GM12892 (cell line): ENCODE data around the gene PPP1R13B.

Experiments used
- POLR2A ChIP-seq: IDR thresholded peaks from 2 replicates; pipeline ENCODE4 v1.6.1; 2011; ENCODE audit warnings: low read depth, low read length, control low read depth
- POLR2AphosphoS5 ChIP-seq: IDR thresholded peaks from 2 replicates; pipeline ENCODE4 v1.6.1; 2011; ENCODE audit warnings: low read depth, low read length, control low read depth
- TAF1 ChIP-seq: IDR thresholded peaks from 2 replicates; pipeline ENCODE4 v1.6.1; 2011; ENCODE audit warnings: low read depth, mild to moderate bottlenecking, control low read depth, low read length, borderline replicate concordance

- TF ChIP-seq POLR2A, result no peak
- no peak for TF ChIP-seq POLR2AphosphoS5
- no peak for TF ChIP-seq TAF1
These were observed 38.1 kb upstream of the PPP1R13B start for GRCh38 chr14:103885509-103885932.
